ENCODE results near the gene PTPRG.

- no peak for TF ChIP-seq HDAC6 (IDR thresholded peaks at IDR 0.05; ENCODE audit: unreplicated experiment)
- no peak for TF ChIP-seq ZBTB11 (CRISPR knock-in tag; IDR thresholded peaks at IDR 0.05)
- no peak for TF ChIP-seq HSF1 (IDR thresholded peaks at IDR 0.05; ENCODE audit: low read depth, low read length)
- TF ChIP-seq POLR2A (IDR thresholded peaks at IDR 0.05; ENCODE audit: low read depth, low read length), result no peak
- TF ChIP-seq TARDBP (IDR thresholded peaks at IDR 0.05; ENCODE audit: borderline replicate concordance), result no peak
- no peak for TF ChIP-seq KAT2A (conservative IDR thresholded peaks at IDR 0.05; ENCODE audit: control insufficient read depth, low read depth, low read length)
- TF ChIP-seq, protein P1, sequence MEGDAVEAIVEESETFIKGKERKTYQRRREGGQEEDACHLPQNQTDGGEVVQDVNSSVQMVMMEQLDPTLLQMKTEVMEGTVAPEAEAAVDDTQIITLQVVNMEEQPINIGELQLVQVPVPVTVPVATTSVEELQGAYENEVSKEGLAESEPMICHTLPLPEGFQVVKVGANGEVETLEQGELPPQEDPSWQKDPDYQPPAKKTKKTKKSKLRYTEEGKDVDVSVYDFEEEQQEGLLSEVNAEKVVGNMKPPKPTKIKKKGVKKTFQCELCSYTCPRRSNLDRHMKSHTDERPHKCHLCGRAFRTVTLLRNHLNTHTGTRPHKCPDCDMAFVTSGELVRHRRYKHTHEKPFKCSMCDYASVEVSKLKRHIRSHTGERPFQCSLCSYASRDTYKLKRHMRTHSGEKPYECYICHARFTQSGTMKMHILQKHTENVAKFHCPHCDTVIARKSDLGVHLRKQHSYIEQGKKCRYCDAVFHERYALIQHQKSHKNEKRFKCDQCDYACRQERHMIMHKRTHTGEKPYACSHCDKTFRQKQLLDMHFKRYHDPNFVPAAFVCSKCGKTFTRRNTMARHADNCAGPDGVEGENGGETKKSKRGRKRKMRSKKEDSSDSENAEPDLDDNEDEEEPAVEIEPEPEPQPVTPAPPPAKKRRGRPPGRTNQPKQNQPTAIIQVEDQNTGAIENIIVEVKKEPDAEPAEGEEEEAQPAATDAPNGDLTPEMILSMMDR (IDR thresholded peaks at IDR 0.05 in 2 of 3, conservative IDR thresholded peaks at IDR 0.05 in 1 of 3; ENCODE audit: control insufficient read depth in 2 of 3, extremely low read depth in 1 of 3, insufficient read depth in 1 of 3, low read depth in 3 of 3, low read length in 3 of 3), result no peak
Observed at GRCh38 chr3:62070891-62071290, 509.5 kb downstream of the PTPRG start.
